Measurements from ENCODE around the gene NUMA1. TPM values are rescaled to one million over a fixed set of nuclear protein-coding genes. Genes with fewer than 3 reads are reported as not detected.
A peak's percentile ranks its signal among the peaks of the same experiment; 100 is the strongest.

The NUMA1 gene
- total and polyA plus RNA-seq, 2 experiments from 2014 or later, result 33.2 to 104 TPM

DNA sequence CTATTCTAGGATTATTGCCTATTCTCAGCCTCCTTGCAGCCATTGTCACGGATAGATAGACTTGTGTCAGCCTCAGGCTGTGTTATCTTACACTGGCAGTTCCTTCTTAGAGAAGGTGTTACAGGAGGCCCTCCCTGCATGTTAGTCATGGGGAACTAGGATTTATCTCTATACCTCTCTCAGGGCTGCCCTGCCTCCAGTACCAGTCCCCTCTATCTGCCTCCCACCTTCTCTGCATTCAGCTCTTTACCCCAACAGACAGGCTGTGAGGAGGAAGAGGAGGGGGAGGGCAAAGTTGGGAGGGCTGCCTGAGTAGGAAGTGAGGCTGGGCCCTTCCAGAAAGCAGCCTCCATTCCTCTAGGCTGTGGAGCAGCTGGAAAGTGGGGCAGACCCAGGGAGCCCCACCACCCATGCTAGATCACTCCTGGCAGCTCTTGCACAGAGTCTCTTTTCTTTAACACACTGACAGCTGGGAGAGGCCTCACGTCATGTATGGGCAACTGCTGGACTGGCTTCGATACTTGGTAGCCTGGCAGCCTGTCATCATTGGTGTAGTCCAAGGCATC lies 84.5 kb downstream of the NUMA1 start (continued):
- TF ChIP-seq CTCF (conservative IDR thresholded peaks at IDR 0.05; ENCODE audit: low read depth in 2 of 2), result no peak
- no peak for TF ChIP-seq JUNB (IDR thresholded peaks at IDR 0.05; ENCODE audit: unreplicated experiment)
- no peak for TF ChIP-seq EZH2phosphoT487 (IDR thresholded peaks at IDR 0.05; ENCODE audit: unreplicated experiment)
- TF ChIP-seq STAT1 (IDR thresholded peaks at IDR 0.05; ENCODE audit: unreplicated experiment), result no peak

GRCh38 chr11:71994786-71995185 lies 85.6 kb downstream of the NUMA1 start:
- Histone ChIP-seq H3K27me3 (ENCODE audit: insufficient read depth) (no peaks in the 10 kb centered on the region), H4K20me1 (replicated peaks; ENCODE audit: insufficient read depth) (peaks cover 13% of the 10 kb centered on the region), H3K79me2 (replicated peaks; ENCODE audit: insufficient read depth) (no peaks in the 10 kb centered on the region), H3K27ac (ENCODE audit: low read depth) (no peak overlapping the region), H3F3A (replicated peaks; ENCODE audit: low read depth) (no peaks in the 10 kb centered on the region), H3K4me2 (no peak overlapping the region), H3K36me3 (ENCODE audit: insufficient read depth) (peaks cover 9% of the 10 kb centered on the region), H3K9me2 (ENCODE audit: insufficient read depth) (no peaks in the 10 kb centered on the region), H3K4me1 (ENCODE audit: insufficient read depth) (no peaks in the 10 kb centered on the region), H2AFZ (no peak overlapping the region), H3K4me3 (no peak overlapping the region)
- Mint-ChIP-seq H3K27me3 (ENCODE audit: insufficient read depth, low read depth, poor library complexity) (no peaks in the 10 kb centered on the region), H3K4me3 (no peak overlapping the region), H3K36me3 (ENCODE audit: low read depth) (peaks cover 12% of the 10 kb centered on the region; the same call in 2 of the 3 replicates), H3K9me3 (no peaks in the 10 kb centered on the region), H3K27ac (no peak overlapping the region), H3K4me1 (no peaks in the 10 kb centered on the region)
- TF ChIP-seq EZH2phosphoT487 (IDR thresholded peaks at IDR 0.05; ENCODE audit: unreplicated experiment) (no peak), CTCF (conservative IDR thresholded peaks at IDR 0.05; ENCODE audit: low read depth in 2 of 2) (peak in 1 of 2 experiments; percentile 40; a peak in 2 of 4 replicates)
- no peak for DNase-seq (ENCODE audit: low spot score)
- ATAC-seq, result peak; percentile 46

GRCh38 chr11:71992136-71992730 lies 88.1 kb downstream of the NUMA1 start:
- Histone ChIP-seq H3K27ac (ENCODE audit: low read depth) (no peak overlapping the region), H4K20me1 (replicated peaks; ENCODE audit: insufficient read depth) (peaks cover 7% of the 10 kb centered on the region), H3K9me2 (ENCODE audit: insufficient read depth) (no peaks in the 10 kb centered on the region), H3K79me2 (replicated peaks; ENCODE audit: insufficient read depth) (no peaks in the 10 kb centered on the region), H2AFZ (no peak overlapping the region), H3K4me3 (no peak overlapping the region), H3K4me2 (no peak overlapping the region), H3F3A (replicated peaks; ENCODE audit: low read depth) (no peaks in the 10 kb centered on the region), H3K36me3 (ENCODE audit: insufficient read depth) (peaks cover 9% of the 10 kb centered on the region), H3K27me3 (ENCODE audit: insufficient read depth) (no peaks in the 10 kb centered on the region), H3K4me1 (ENCODE audit: insufficient read depth) (no peaks in the 10 kb centered on the region)
- H3K9me3 Mint-ChIP-seq, result no peaks in the 10 kb centered on the region
- no peaks in the 10 kb centered on the region for H3K4me1 Mint-ChIP-seq
- DNase-seq (ENCODE audit: low spot score) (no peak), ATAC-seq (no peak)
- H3K4me3 Mint-ChIP-seq, result no peak overlapping the region
- no peak for TF ChIP-seq CTCF (conservative IDR thresholded peaks at IDR 0.05; ENCODE audit: low read depth in 2 of 2)
- no peaks in the 10 kb centered on the region for H3K27me3 Mint-ChIP-seq (ENCODE audit: insufficient read depth, low read depth, poor library complexity)
- no peak overlapping the region for H3K27ac Mint-ChIP-seq
- H3K36me3 Mint-ChIP-seq (ENCODE audit: low read depth), result peaks cover 10% of the 10 kb centered on the region; the same call in 2 of the 3 replicates
